ENCODE data around the gene ZNF879.

GRCh38 chr5:179054036-179054785 is 30.6 kb downstream of the ZNF879 start:
- TF ChIP-seq EZH2 (optimal IDR thresholded peaks at IDR 0.05; ENCODE audit: low read depth, low read length) (no peak), CTCF (IDR thresholded peaks at IDR 0.05; ENCODE audit: low read length) (no peak)
